Fibroblast of mammary gland (primary cell): ENCODE measurements around the gene SRSF11.

ENCODE experiments used
- DNase-seq: peaks from one replicate; pipeline ENCODE4 v3.0.0-alpha.2; 2010; ENCODE audit warnings: low read depth
- H3K4me3 ChIP-seq: 2 replicates; pipeline ENCODE4 v1.5.1; 2011; ENCODE audit warnings: low read depth, mild to moderate bottlenecking, low read length, moderate library complexity; ENCODE audit not compliant: control insufficient read depth
- TF ChIP-seq, protein P1 (sequence below): conservative IDR thresholded peaks from 2 replicates; pipeline ENCODE4 v1.5.1; 2011; ENCODE audit warnings: low read depth, low read length, inconsistent platforms; ENCODE audit not compliant: control insufficient read depth, insufficient read depth

Gene SRSF11

GRCh38 chr1:70195342-70195741, 25.8 kb upstream of the SRSF11 start:
- no peak overlapping the region for H3K4me3 ChIP-seq

GRCh38 chr1:70196333-70196732, 24.8 kb upstream of the SRSF11 start:
- DNase-seq: no peak
- no peak overlapping the region for H3K4me3 ChIP-seq
- TF ChIP-seq, protein P1, sequence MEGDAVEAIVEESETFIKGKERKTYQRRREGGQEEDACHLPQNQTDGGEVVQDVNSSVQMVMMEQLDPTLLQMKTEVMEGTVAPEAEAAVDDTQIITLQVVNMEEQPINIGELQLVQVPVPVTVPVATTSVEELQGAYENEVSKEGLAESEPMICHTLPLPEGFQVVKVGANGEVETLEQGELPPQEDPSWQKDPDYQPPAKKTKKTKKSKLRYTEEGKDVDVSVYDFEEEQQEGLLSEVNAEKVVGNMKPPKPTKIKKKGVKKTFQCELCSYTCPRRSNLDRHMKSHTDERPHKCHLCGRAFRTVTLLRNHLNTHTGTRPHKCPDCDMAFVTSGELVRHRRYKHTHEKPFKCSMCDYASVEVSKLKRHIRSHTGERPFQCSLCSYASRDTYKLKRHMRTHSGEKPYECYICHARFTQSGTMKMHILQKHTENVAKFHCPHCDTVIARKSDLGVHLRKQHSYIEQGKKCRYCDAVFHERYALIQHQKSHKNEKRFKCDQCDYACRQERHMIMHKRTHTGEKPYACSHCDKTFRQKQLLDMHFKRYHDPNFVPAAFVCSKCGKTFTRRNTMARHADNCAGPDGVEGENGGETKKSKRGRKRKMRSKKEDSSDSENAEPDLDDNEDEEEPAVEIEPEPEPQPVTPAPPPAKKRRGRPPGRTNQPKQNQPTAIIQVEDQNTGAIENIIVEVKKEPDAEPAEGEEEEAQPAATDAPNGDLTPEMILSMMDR: no peak

More at GRCh38 chr1:70195342-70195741, 25.8 kb upstream of the SRSF11 start:
- TF ChIP-seq, protein P1: no peak
- DNase-seq: no peak

GRCh38 chr1:70200065-70200464, 21.1 kb upstream of the SRSF11 start:
- no peak overlapping the region for H3K4me3 ChIP-seq
- TF ChIP-seq, protein P1: no peak
- no peak for DNase-seq

GRCh38 chr1:70202173-70202758, 18.9 kb upstream of the SRSF11 start:
- no peak for DNase-seq
- no peak overlapping the region for H3K4me3 ChIP-seq
- TF ChIP-seq, protein P1: no peak

GRCh38 chr1:70204139-70204538, 17.0 kb upstream of the SRSF11 start:
- TF ChIP-seq, protein P1: no peak
- H3K4me3 ChIP-seq: peak overlapping the region; percentile 97

DNA sequence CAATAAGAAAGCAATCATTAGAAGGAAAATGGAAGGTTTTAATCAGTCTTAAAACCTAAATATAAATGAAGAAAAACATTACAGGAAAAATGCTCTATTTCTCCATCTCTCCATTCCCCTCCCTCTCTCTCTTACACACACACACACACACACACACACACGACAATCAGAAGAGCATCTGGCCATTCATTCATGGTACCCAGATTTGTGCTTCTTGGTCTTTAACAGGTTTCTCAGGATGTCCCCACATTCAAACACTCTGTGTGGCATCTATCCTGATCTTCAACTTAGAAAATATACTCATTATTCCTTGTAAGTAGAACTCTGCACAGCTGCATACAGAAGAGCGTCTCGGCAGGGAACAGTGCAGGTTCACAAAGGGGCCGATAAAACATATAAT, 16.6 kb upstream of the SRSF11 start:
- TF ChIP-seq, protein P1: no peak
- H3K4me3 ChIP-seq: peak overlapping the region; percentile 97
- peak; percentile 23 for DNase-seq

More at GRCh38 chr1:70204139-70204538, 17.0 kb upstream of the SRSF11 start:
- DNase-seq: no peak

DNA sequence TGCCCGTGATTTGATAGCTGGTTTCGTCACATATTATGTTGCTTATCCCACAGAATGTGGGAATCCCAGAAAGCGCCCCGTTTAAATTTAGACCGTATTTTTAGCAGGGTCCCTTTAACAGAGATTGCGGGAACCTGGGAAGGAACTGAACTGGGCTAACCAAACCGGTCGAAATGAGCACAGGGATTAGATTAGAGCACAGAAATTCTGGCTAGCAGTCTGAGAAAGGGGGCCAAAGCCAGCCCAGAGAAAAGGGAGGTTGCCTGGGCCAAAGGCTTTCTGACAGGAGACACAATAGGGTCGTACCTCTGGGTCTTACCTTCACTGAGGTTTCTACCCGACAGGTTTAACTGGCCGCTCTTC, 16.1 kb upstream of the SRSF11 start:
- DNase-seq: no peak
- peak overlapping the region; percentile 97 for H3K4me3 ChIP-seq
- TF ChIP-seq, protein P1: no peak
